GM12864 (cell line): ENCODE data around the gene HTRA1.

Experiments used
- DNase-seq: peaks from one replicate; pipeline ENCODE4 v3.0.0-alpha.2; 2011; ENCODE audit warnings: low read depth
- H3K4me3 ChIP-seq: 2 replicates; pipeline ENCODE4 v1.5.1; 2011; ENCODE audit warnings: mild to moderate bottlenecking, low read depth, low read length, control low read depth
- CTCF ChIP-seq: IDR thresholded peaks from 2 replicates; pipeline ENCODE4 v1.5.1; 2011; ENCODE audit warnings: low read depth, mild to moderate bottlenecking, moderate library complexity, low read length, control low read depth, inconsistent platforms; ENCODE audit errors: missing control alignments

The HTRA1 gene

GRCh38 chr10:122471531-122472177 lies 10.3 kb downstream of the HTRA1 start:
- no peak for DNase-seq
- no peak overlapping the region for H3K4me3 ChIP-seq
- TF ChIP-seq CTCF, result no peak

- TF ChIP-seq CTCF, result no peak
- no peak for DNase-seq
These were observed 11.8 kb downstream of the HTRA1 start for GRCh38 chr10:122473116-122473515.

DNA sequence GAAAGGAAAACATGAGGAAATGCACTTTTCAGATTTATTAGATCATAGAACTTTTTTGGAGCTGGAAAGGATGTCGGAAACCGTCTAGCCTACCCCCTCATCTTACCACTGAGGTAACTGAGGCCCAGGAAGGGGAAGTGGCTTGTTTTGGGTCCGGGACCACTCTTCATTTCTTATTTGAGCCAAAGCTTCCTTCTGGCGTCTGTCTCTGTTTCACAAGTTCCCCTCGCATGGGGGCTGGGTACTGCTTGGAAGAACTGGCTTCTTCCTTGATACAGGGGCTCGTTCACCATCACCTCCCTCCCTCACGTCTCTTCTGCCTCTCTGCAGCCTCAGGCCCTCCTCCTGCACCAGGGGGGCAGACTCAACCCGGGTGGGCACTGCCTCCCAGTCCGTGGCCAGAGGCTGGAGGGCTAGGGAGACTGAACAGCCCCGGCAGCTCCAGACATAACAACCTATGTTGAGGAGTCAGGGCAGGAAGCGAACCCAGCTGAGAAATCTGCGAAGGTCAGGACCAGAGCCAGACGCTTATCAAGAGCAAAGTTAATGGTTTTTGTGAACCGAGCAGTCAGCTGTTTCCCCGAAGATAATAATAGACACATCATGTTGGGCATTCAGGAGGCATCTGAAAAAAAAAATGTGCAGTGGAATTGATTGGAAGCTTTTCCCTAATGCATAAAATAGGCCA lies 12.9 kb downstream of the HTRA1 start:
- no peak for TF ChIP-seq CTCF
- DNase-seq, result no peak
- H3K4me3 ChIP-seq, result no peak overlapping the region

More at GRCh38 chr10:122473116-122473515, 11.8 kb downstream of the HTRA1 start:
- no peak overlapping the region for H3K4me3 ChIP-seq

DNA sequence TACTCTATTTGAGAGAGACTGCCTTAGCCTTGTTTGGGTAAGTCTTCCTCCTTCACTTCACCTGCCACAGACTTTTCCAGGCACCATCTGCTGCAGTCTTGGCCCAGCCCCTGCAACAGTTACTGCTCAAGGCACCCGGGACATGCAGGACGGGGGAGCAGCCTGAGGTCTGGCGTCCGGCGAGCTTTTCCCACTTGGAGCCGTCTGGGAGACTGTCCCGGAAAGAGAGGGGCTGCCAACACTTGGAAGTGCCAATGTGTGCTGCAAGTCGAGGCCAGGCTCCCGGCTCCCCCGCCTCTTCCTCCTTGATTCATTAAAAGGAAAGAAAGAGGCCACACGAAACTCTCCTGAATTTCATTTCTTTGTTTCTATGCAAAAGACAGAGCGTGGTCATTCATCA lies 13.7 kb downstream of the HTRA1 start:
- H3K4me3 ChIP-seq, result no peak overlapping the region
- TF ChIP-seq CTCF, result no peak
- no peak for DNase-seq

DNA sequence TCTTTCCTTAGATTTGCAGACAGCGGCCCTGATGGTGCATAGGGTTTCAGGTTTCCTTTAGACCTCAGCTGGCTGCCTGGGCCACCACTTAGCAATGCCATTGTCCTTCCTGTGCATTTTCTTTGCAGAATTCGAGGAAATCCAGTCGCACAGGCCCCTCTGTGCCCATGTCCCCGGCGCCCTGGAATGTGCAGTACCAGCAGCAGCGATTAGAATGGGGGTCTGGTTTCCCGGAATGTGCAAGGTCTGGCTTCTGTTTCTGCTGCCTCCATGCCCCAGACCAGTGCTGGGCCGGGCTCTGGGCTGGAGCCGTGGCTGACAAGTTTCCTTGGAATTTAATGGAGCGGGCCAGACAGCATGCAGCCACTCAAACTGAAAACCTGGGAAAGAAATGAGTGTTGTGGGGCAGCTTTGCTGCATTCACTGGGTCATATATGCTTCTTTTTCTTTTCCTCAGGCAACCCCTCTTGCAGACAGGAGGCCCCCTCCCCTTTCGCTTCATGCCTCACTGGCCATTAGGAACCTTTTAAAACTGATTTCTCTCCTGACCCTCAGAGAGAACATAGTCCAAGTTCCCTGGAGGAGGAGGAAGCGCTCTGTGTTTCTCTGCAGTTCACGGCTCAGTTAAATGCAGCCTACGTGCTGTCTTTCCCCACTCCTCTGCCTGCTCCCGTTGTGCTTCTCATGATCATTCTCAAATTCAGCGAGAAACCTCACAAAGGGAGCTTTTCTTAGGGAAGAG lies 14.4 kb downstream of the HTRA1 start:
- H3K4me3 ChIP-seq, result no peak overlapping the region
- no peak for TF ChIP-seq CTCF
- DNase-seq, result no peak

GRCh38 chr10:122476333-122476695 lies 15.0 kb downstream of the HTRA1 start:
- no peak overlapping the region for H3K4me3 ChIP-seq
- TF ChIP-seq CTCF, result no peak
- DNase-seq, result no peak
